ENCODE measurements around the gene MPPED1. TPM values are rescaled to one million over a fixed set of nuclear protein-coding genes. Genes with fewer than 3 reads are reported as not detected.

The MPPED1 gene
- total RNA-seq, 1 donor from 2014 or later, result 0.18 TPM

DNA sequence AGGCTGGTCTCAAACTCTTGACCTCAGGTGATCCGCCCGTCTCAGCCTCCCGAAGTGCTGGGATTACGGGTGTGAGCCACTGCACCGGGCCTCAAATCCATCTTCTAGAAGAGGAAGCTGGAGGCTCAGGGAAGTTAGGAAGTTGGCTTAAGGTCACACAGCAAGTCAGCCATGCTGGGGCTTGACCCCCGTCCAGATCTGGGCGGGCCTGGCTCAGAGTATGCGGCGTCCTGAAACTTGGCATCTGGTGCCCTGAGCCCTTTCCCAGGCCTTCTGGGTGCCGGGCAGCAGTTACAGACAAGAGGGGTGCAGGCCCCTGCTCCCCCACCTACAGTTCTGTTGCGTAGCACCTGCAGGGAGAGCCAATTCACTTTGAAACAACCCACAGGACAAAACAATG lies 11.2 kb downstream of the MPPED1 start:
- no peak overlapping the region for H3K4me3 Mint-ChIP-seq (ENCODE audit: unreplicated experiment)

DNA sequence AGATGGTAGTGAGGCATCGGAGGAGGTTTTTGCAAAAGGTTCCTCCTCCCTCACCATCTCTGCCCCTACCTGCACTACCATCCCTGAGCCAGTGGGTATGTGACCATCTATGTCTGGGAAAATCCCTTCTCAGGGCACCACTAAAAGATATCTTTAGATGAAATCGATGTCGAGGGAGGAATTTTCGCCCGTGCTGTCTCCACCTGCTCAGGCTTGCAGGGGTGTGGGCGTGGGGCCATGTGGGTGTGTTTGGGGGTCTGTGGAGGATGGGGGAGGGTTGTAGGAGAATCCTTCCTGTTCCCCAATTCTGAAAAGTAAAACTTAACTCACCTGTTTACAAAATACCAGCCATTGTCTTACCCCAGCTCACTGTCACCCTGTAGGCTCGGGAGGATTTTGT lies 12.4 kb downstream of the MPPED1 start:
- peaks cover 2% of the 10 kb centered on the region for H3K27me3 Mint-ChIP-seq (ENCODE audit: unreplicated experiment)
- H3K4me3 Mint-ChIP-seq (ENCODE audit: unreplicated experiment), result no peak overlapping the region
- no peaks in the 10 kb centered on the region for H3K36me3 Mint-ChIP-seq (ENCODE audit: low read depth, unreplicated experiment)
- H3K9me3 Mint-ChIP-seq (ENCODE audit: unreplicated experiment), result no peaks in the 10 kb centered on the region
- H3K27ac Mint-ChIP-seq (ENCODE audit: unreplicated experiment), result no peak overlapping the region
- TF ChIP-seq, protein P1, sequence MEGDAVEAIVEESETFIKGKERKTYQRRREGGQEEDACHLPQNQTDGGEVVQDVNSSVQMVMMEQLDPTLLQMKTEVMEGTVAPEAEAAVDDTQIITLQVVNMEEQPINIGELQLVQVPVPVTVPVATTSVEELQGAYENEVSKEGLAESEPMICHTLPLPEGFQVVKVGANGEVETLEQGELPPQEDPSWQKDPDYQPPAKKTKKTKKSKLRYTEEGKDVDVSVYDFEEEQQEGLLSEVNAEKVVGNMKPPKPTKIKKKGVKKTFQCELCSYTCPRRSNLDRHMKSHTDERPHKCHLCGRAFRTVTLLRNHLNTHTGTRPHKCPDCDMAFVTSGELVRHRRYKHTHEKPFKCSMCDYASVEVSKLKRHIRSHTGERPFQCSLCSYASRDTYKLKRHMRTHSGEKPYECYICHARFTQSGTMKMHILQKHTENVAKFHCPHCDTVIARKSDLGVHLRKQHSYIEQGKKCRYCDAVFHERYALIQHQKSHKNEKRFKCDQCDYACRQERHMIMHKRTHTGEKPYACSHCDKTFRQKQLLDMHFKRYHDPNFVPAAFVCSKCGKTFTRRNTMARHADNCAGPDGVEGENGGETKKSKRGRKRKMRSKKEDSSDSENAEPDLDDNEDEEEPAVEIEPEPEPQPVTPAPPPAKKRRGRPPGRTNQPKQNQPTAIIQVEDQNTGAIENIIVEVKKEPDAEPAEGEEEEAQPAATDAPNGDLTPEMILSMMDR (IDR thresholded peaks at IDR 0.05; ENCODE audit: unreplicated experiment), result no peak
- no peaks in the 10 kb centered on the region for H3K4me1 Mint-ChIP-seq (ENCODE audit: unreplicated experiment)
- DNase-seq (ENCODE audit: low spot score), result no peak

More for the DNA sequence above, 11.2 kb downstream of the MPPED1 start:
- DNase-seq (ENCODE audit: low spot score), result no peak
- TF ChIP-seq, protein P1 (IDR thresholded peaks at IDR 0.05; ENCODE audit: unreplicated experiment), result no peak
- Mint-ChIP-seq H3K27ac (ENCODE audit: unreplicated experiment) (no peak overlapping the region), H3K27me3 (ENCODE audit: unreplicated experiment) (peaks cover 2% of the 10 kb centered on the region), H3K4me1 (ENCODE audit: unreplicated experiment) (no peaks in the 10 kb centered on the region), H3K9me3 (ENCODE audit: unreplicated experiment) (no peaks in the 10 kb centered on the region), H3K36me3 (ENCODE audit: low read depth, unreplicated experiment) (no peaks in the 10 kb centered on the region)

DNA sequence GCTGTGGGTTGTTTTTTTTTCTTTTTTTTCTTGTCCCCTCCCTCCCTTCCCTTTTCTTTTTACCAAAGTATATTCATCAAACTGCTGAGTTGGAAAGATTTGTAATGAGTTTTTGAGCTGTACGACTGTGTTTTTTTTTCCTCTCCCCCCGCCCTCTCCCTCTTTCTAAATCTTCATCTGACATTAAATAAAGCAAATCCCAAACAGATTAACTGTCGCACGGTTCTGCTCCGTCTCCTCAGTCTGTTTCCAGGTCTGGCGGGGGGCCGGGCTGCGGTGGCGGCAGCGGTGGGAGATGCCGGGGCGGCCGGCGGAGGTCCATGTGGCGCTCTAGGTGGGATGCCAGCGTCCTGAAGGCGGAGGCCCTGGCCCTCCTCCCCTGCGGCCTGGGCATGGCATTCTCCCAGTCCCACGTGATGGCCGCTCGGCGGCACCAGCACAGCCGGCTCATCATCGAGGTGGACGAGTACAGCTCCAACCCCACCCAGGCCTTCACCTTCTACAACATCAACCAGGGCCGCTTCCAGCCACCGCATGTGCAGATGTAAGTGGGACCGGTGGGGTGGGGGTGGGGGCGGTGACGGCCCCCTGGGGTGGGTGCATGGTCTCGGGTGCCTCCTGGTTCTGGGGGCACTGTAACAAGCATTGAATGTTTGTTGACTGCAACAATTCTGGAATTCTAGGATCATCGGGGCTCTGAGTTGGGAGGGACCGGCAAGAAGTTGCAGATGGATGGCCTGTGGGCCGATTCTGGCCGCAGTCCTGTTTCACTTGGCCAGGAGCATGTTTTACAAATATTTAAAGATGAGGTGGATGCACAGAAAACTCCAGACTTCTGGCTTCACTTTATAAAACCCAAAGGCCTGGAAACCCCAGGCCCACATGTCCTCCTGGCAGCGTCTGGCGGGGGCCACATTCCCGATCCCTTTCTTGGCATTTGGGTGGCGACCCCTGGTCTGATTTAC lies 13.1 kb downstream of the MPPED1 start:
- TF ChIP-seq, protein P1 (IDR thresholded peaks at IDR 0.05; ENCODE audit: unreplicated experiment), result no peak
- DNase-seq (ENCODE audit: low spot score), result no peak
- Mint-ChIP-seq H3K4me1 (ENCODE audit: unreplicated experiment) (no peaks in the 10 kb centered on the region), H3K27me3 (ENCODE audit: unreplicated experiment) (peaks cover 2% of the 10 kb centered on the region), H3K9me3 (ENCODE audit: unreplicated experiment) (no peaks in the 10 kb centered on the region), H3K36me3 (ENCODE audit: low read depth, unreplicated experiment) (no peaks in the 10 kb centered on the region), H3K27ac (ENCODE audit: unreplicated experiment) (no peak overlapping the region), H3K4me3 (ENCODE audit: unreplicated experiment) (no peak overlapping the region)

DNA sequence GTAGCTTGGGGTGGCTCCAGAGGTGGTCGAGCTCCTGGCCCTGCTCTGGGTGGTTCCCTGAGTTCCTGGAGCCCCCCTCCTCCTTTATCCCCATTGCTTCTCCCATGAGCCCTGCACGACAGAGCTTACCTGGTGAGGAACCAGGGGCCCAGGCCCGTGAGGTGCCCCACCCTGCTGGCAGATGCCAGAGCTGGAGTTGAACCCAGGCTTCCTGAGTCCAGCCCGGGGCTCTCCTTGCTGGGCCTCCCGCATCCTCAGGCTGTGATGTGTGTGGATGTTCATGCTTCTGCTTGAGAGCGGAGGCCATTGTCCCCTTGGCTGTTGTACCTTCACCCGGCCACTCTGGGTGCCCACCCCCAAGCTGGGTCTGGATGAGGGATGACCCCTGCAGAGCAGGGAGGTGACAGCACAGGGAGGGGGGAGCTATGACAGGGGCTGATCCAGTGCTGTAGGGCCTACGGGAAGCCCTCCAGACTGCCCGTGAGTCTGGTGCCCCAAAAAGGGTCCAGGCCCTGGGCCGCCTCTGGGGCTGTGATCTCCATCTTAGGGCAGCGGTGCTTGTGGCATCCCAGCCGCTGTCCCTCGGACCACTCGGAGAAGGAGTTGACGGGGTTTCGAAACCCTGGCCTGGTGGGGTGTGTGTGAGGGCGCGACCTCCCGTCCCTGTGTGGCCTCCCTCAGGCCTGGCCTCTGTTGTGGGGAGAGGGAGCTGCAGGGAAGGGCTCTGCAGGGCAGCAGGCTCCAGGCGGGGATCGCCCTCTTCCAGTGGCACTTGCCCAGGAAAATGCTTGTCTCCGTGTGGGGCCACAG lies 14.4 kb downstream of the MPPED1 start:
- Mint-ChIP-seq H3K27ac (ENCODE audit: unreplicated experiment) (no peak overlapping the region), H3K4me3 (ENCODE audit: unreplicated experiment) (no peak overlapping the region), H3K4me1 (ENCODE audit: unreplicated experiment) (no peaks in the 10 kb centered on the region), H3K27me3 (ENCODE audit: unreplicated experiment) (peaks cover 3% of the 10 kb centered on the region), H3K9me3 (ENCODE audit: unreplicated experiment) (no peaks in the 10 kb centered on the region), H3K36me3 (ENCODE audit: low read depth, unreplicated experiment) (no peaks in the 10 kb centered on the region)
- TF ChIP-seq, protein P1 (IDR thresholded peaks at IDR 0.05; ENCODE audit: unreplicated experiment), result no peak
- no peak for DNase-seq (ENCODE audit: low spot score)

All from endothelial cell (in vitro differentiated cells).